Epithelial cell of esophagus (primary cell): ENCODE results near the gene ARHGAP29.
A peak's percentile ranks its signal among the peaks of the same experiment; 100 is the strongest.

Source experiments
- DNase-seq: peaks from one replicate; pipeline ENCODE4 v3.0.0; 2010; ENCODE audit warnings: low read depth
- H3K4me3 ChIP-seq: 2 replicates; pipeline ENCODE4 v1.5.1; 2011; ENCODE audit warnings: mild to moderate bottlenecking, low read length, control low read depth
- CTCF ChIP-seq: IDR thresholded peaks from 2 replicates; pipeline ENCODE4 v1.5.1; 2011; ENCODE audit warnings: low read depth, mild to moderate bottlenecking, low read length, control low read depth, inconsistent platforms; ENCODE audit not compliant: insufficient read depth; ENCODE audit errors: missing control alignments

Gene ARHGAP29

GRCh38 chr1:94235189-94236012 lies 2.0 kb downstream of the ARHGAP29 start:
- DNase-seq = no peak
- no peak for TF ChIP-seq CTCF
- H3K4me3 ChIP-seq = peak overlapping the region; percentile 87

GRCh38 chr1:94234615-94235014 lies 2.8 kb downstream of the ARHGAP29 start:
- no peak for DNase-seq
- no peak for TF ChIP-seq CTCF
- H3K4me3 ChIP-seq = no peak overlapping the region

GRCh38 chr1:94231746-94232145 lies 5.6 kb downstream of the ARHGAP29 start:
- no peak for DNase-seq
- no peak overlapping the region for H3K4me3 ChIP-seq
- TF ChIP-seq CTCF = no peak

GRCh38 chr1:94230920-94231319 lies 6.5 kb downstream of the ARHGAP29 start:
- TF ChIP-seq CTCF = no peak
- DNase-seq = no peak
- no peak overlapping the region for H3K4me3 ChIP-seq

- no peak for DNase-seq
- no peak overlapping the region for H3K4me3 ChIP-seq
- no peak for TF ChIP-seq CTCF
Measured at GRCh38 chr1:94228640-94229375, 8.6 kb downstream of the ARHGAP29 start.

GRCh38 chr1:94227624-94228023 lies 9.8 kb downstream of the ARHGAP29 start:
- DNase-seq = no peak
- no peak overlapping the region for H3K4me3 ChIP-seq
- TF ChIP-seq CTCF = no peak
